ENCODE measurements around the gene FCN3.

The FCN3 gene

DNA sequence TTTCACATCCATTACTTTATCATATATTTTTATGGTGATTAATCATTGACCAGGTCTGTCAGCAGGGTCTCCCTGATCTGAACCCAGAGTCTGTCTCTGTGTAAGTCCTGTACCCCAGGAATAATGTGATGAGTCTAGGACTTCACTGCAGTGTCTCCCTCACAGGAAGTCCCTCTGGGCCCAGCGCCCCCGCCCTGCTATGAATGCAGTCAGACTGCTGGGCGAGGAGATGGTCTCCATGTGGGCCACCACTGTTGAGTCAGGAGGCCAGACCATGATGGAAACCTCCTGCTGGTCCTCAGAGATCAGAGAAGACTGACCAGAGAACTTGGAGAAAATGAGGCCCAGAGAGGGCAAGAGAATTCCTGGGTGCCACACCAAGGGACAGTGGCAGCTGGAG, 43.2 kb downstream of the FCN3 start:
- no peaks in the 10 kb centered on the region for H3K9me3 Mint-ChIP-seq
- no peak for DNase-seq
- no peak overlapping the region for H3K4me3 Mint-ChIP-seq
- H3K27me3 Mint-ChIP-seq = no peaks in the 10 kb centered on the region
- ATAC-seq = no peak
- peak overlapping the region in 1 of 2 donors; percentile 13 for H3K27ac Mint-ChIP-seq
- peaks cover 39% of the 10 kb centered on the region for H3K4me1 Mint-ChIP-seq

DNA sequence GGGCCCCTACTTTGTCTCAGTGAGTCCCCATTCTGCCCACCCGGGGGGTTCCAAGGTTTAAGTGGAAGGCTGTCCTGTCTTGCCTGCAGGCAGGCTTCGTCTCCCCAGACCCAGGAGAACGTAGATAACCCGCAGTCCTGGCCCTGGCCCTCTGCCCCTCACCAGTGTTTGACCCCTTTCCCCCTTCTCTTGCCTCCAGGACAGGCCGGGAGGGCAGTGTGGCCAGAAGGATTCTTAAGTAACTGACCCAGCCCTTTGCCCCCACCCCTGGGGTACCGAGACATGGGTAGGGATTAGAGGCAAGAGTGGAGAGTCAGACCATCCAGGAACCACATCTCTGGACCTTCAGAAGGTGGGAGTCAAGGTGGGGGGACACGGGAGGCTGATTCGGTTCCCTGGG, 43.8 kb downstream of the FCN3 start:
- H3K27me3 Mint-ChIP-seq = no peaks in the 10 kb centered on the region
- peaks cover 45% of the 10 kb centered on the region for H3K4me1 Mint-ChIP-seq
- no peak overlapping the region for H3K4me3 Mint-ChIP-seq
- no peak for ATAC-seq
- no peaks in the 10 kb centered on the region for H3K9me3 Mint-ChIP-seq
- DNase-seq = no peak
- peak overlapping the region; percentile 45 to 69 for H3K27ac Mint-ChIP-seq

DNA sequence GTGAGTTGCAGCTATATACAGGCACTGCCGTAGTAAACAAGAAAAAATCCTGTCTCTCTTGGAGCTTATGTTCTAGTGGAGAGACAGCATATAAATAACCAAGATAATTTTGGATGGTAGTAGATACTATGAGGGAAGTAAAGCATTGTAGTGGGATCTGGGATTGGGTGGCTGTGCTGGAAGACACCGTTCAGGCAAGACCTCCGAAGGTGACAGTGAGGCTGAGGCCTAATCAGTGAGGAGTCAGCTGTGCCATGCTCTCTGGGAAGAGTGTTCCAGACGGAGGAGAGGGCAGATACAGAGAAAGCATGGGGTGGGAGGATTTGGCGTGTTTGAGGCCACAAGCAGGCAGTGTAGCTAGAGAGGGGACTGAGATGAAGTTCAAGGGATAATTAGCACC, 46.7 kb downstream of the FCN3 start:
- H3K27me3 Mint-ChIP-seq = no peaks in the 10 kb centered on the region
- no peak overlapping the region for H3K4me3 Mint-ChIP-seq
- peak overlapping the region; percentile 20 to 74 for H3K27ac Mint-ChIP-seq
- peaks cover 67% of the 10 kb centered on the region for H3K4me1 Mint-ChIP-seq
- DNase-seq (no peak), ATAC-seq (no peak)
- H3K9me3 Mint-ChIP-seq = no peaks in the 10 kb centered on the region

DNA sequence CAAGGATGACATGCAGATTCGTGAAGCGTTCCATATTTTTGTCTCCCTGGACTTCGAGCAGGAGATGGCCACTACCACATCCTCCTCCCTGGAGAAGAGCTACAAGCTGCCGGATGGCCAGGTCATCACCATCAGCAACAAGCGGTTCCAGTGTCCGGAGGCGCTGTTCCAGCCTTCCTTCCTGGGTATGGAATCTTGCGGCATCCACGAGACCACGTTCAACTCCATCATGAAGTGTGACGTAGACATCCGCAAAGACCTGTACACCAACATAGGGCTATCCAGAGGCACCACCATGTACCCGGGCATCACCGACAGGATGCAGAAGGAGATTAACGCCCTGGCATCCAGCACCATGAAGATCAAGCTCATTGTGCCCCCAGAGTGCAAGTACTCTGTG, 49.3 kb downstream of the FCN3 start:
- H3K4me3 Mint-ChIP-seq = no peak overlapping the region
- no peak overlapping the region for H3K27ac Mint-ChIP-seq
- no peaks in the 10 kb centered on the region for H3K27me3 Mint-ChIP-seq

DNA sequence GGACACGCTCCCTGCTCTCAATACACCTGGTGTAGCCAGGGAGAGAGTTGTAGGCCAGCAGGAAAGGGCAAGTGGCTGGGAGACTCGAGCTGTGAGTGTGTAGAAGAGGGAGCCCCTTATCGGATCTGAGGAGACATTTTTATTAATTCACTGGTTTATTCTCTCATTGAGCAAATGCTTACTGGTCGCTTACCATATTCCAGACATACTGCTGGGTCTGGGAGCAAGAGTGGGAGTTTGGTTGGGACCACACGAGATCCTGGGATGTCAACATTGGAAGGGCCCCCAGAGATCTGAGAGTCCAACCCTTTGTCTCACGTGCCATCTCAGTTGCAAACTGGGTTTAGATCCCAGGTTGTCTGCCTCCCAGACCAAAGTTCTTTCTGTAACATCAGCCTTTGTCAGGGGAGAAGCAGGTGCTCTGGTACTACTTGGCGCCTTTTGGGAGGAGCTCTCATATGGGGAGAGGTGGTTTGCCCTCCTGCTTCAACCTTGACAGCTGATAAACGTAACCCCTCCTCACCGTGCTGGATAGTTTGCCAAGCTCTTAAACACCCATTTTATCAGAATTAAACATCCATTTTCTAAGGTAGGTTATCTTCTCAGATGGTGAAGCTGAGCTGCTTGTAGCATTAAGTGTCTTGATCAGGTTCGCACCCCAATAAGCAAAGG, 51.9 kb downstream of the FCN3 start:
- peak overlapping the region; percentile 93 to 99 for H3K4me3 Mint-ChIP-seq

More for the DNA sequence above, 49.3 kb downstream of the FCN3 start:
- no peak for DNase-seq
- Mint-ChIP-seq H3K9me3 (no peaks in the 10 kb centered on the region), H3K4me1 (peaks cover 55% of the 10 kb centered on the region)
- no peak for ATAC-seq

DNA sequence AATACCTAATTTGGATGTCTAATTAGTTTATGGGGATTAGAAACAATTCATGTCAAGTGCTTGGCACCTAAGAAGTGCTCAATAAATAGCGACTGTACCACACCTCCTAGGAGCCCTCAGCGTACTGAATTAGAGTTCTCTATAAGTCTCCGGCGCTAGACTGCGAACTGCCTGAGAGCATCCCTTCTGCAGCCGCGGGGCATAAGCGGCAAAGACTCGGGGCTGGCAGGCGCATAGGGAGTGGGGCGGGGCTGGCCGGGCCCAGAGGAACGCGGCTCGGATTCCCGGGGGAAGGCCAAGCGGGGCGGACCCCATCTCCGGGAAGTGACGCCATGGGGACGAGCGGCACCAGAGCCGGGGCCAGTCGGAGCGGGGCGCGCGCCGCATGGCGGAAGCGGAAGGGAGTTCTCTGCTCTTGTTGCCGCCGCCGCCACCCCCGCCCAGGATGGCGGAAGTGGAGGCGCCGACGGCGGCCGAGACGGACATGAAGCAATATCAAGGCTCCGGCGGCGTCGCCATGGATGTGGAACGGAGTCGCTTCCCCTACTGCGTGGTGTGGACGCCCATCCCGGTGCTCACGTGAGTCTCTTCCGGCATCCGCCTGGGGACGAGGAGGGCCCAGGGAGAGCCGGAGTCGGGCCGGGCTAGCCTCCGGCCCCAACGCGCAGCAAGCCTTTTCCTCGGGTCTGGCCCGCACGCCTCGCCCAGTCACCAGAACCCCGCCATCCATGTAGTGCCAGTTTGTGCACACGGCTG, 52.6 kb downstream of the FCN3 start, which contains the start of gene TMEM222:
Gene TMEM222, plus strand, starts transcription at position 351 of the 756 bp plus-strand sequence. Its CDS starts 35 bp downstream, at position 386.
- Mint-ChIP-seq H3K27me3 (no peaks in the 10 kb centered on the region), H3K27ac (peak within 1 kb of the TSS; percentile 96 to 97), H3K4me3 (peak within 1 kb of the TSS; percentile 93 to 99), H3K9me3 (no peaks in the 10 kb centered on the region), H3K4me1 (peaks cover 34% of the 10 kb centered on the region)
- peak; percentile 98 for ATAC-seq
- peak; percentile 98 for DNase-seq

More for the DNA sequence above, 51.9 kb downstream of the FCN3 start:
- Mint-ChIP-seq H3K27ac (peak overlapping the region; percentile 96 to 97), H3K9me3 (no peaks in the 10 kb centered on the region), H3K27me3 (no peaks in the 10 kb centered on the region), H3K4me1 (peaks cover 36% of the 10 kb centered on the region)
- DNase-seq (no peak), ATAC-seq (no peak)
